Keratinocyte (primary cell): ENCODE results near the gene CABLES2. TPM values are rescaled to one million over a fixed set of nuclear protein-coding genes. Genes with fewer than 3 reads are reported as not detected.

Experiments used
- DNase-seq: peaks from one replicate; pipeline ENCODE4 v3.0.0-alpha.2; 2011; ENCODE audit warnings: low read depth, missing footprints, low spot score
- FAIRE-seq: peaks from 2 replicates; lab custom pipeline; 2011; peaks lifted over from hg19 to GRCh38; lab: Jason Lieb, UNC
- H2AFZ ChIP-seq: 2 replicates; pipeline ENCODE4 v1.6.0; 2012; ENCODE audit warnings: low read length, control low read depth, inconsistent platforms; ENCODE audit not compliant: control insufficient read depth
- H3K27ac ChIP-seq: 2 replicates; pipeline ENCODE4 v1.5.1; 2011; ENCODE audit warnings: low read length; ENCODE audit not compliant: control insufficient read depth, insufficient read depth
- H3K27me3 ChIP-seq: 3 replicates; pipeline ENCODE4 v1.6.0; 2011; ENCODE audit warnings: low read length; ENCODE audit not compliant: control insufficient read depth, insufficient read depth; ENCODE audit errors: extremely low read depth
- H3K36me3 ChIP-seq, 2 experiments: 2 replicates in 1 of 2; 3 replicates in 1 of 2; pipeline ENCODE4 v1.5.1; 2011; ENCODE audit warnings: low read length in 2 of 2, mild to moderate bottlenecking in 1 of 2; ENCODE audit not compliant: control insufficient read depth in 2 of 2, insufficient read depth in 2 of 2; ENCODE audit errors: extremely low read depth in 1 of 2
- H3K4me1 ChIP-seq: 3 replicates; pipeline ENCODE4 v1.5.1; 2011; ENCODE audit warnings: low read length; ENCODE audit not compliant: control insufficient read depth, insufficient read depth; ENCODE audit errors: extremely low read depth
- H3K4me2 ChIP-seq: 3 replicates; pipeline ENCODE4 v1.6.0; 2011; ENCODE audit warnings: low read depth, low read length; ENCODE audit not compliant: control insufficient read depth, insufficient read depth; ENCODE audit errors: extremely low read depth
- H3K4me3 ChIP-seq, 3 experiments: fragments of 200-600 bp in 1 of 3; sonication (generic) in 1 of 3; 2 replicates in 2 of 3; 3 replicates in 1 of 3; pipeline ENCODE4 v1.5.1; 2011 to 2016; ENCODE audit warnings: low read length in 3 of 3, mild to moderate bottlenecking in 3 of 3, control low read depth in 2 of 3, inconsistent platforms in 1 of 3, low read depth in 1 of 3, mixed read lengths in 1 of 3, mixed run types in 1 of 3, moderate library complexity in 1 of 3; ENCODE audit not compliant: control insufficient read depth in 2 of 3, insufficient read depth in 2 of 3; ENCODE audit errors: extremely low read depth in 1 of 3
- H3K79me2 ChIP-seq: 2 replicates; pipeline ENCODE4 v1.6.0; 2012; ENCODE audit warnings: low read length; ENCODE audit not compliant: control insufficient read depth, insufficient read depth
- H3K9ac ChIP-seq: 3 replicates; pipeline ENCODE4 v1.6.0; 2011; ENCODE audit warnings: low read length; ENCODE audit not compliant: control insufficient read depth, insufficient read depth; ENCODE audit errors: extremely low read depth
- H3K9me1 ChIP-seq: 3 replicates; pipeline ENCODE4 v1.6.0; 2011; ENCODE audit warnings: low read length; ENCODE audit not compliant: control insufficient read depth, insufficient read depth; ENCODE audit errors: extremely low read depth
- H3K9me3 ChIP-seq: 2 replicates; pipeline ENCODE4 v1.5.1; 2012; ENCODE audit warnings: low read depth, low read length; ENCODE audit not compliant: control insufficient read depth
- H4K20me1 ChIP-seq: 3 replicates; pipeline ENCODE4 v1.6.0; 2011; ENCODE audit warnings: low read length; ENCODE audit not compliant: control insufficient read depth, insufficient read depth; ENCODE audit errors: extremely low read depth
- CTCF ChIP-seq, 3 experiments: IDR thresholded peaks in 1 of 3; conservative IDR thresholded peaks in 1 of 3; optimal IDR thresholded peaks in 1 of 3; 2 replicates in 2 of 3; 3 replicates in 1 of 3; pipeline versions ENCODE3 to v1.5.1; 2011; ENCODE audit warnings: low read length in 3 of 3, mild to moderate bottlenecking in 3 of 3, moderate library complexity in 2 of 3, control low read depth in 1 of 3, inconsistent platforms in 1 of 3; ENCODE audit not compliant: insufficient read depth in 2 of 3; ENCODE audit errors: extremely low read depth in 1 of 3
- EZH2 ChIP-seq: IDR thresholded peaks from one replicate; pipeline ENCODE4 v1.6.1; 2012; ENCODE audit warnings: inconsistent platforms, mild to moderate bottlenecking, low read length, moderate library complexity
- dilution Hi-C: fragments of 300-500 bp; cut with MboI; formaldehyde crosslinking; loops from one replicate; pipeline ENCODE4 v1.7.0; 2020; ENCODE audit warnings: low sequenced_read_pairs; ENCODE audit not compliant: extremely low pct_ligation_motif_present
- polyA plus RNA-seq, 5 experiments: library from polyadenylated mRNA; depleted of rRNA in 3 of 5; stranded (reverse) in 3 of 5; stranded (forward) in 1 of 5; unstranded in 1 of 5; fragments of >200 nt; gene quantifications; 1 replicate in 1 of 5; 2 replicates in 3 of 5; 3 replicates in 1 of 5; pipeline versions ENCODE4 v1.2.1 to v1.2.3, GENCODE V29; 2011 to 2012; ENCODE audit warnings: missing spikeins in 2 of 5, low read depth in 1 of 5, low replicate concordance in 1 of 5

Gene CABLES2
- polyA plus RNA-seq, 1 donor (not counting 4 experiments of a cell fraction or from before 2014, with no cell fraction given): 2.2 TPM

- H4K20me1 ChIP-seq: no peaks in the 10 kb centered on the region
- no peak overlapping the region for H3K27ac ChIP-seq
- no peak overlapping the region for H3K4me3 ChIP-seq
- H3K27me3 ChIP-seq: peaks cover 29% of the 10 kb centered on the region
- dilution Hi-C loops: no loop called here
- no peak overlapping the region for H2AFZ ChIP-seq
- no peak for FAIRE-seq
- no peaks in the 10 kb centered on the region for H3K36me3 ChIP-seq
- no peaks in the 10 kb centered on the region for H3K9me3 ChIP-seq
- no peak overlapping the region for H3K9ac ChIP-seq
- no peak overlapping the region for H3K4me2 ChIP-seq
- no peaks in the 10 kb centered on the region for H3K4me1 ChIP-seq
- no peaks in the 10 kb centered on the region for H3K9me1 ChIP-seq
- no peak for TF ChIP-seq CTCF (optimal IDR thresholded peaks at IDR 0.05 in 1 of 3, IDR thresholded peaks at IDR 0.05 in 1 of 3, conservative IDR thresholded peaks at IDR 0.05 in 1 of 3; ENCODE audit: extremely low read depth in 1 of 3, insufficient read depth in 2 of 3, low read length in 3 of 3)
- TF ChIP-seq EZH2: no peak
- H3K79me2 ChIP-seq: no peaks in the 10 kb centered on the region
- DNase-seq: no peak
Observed at GRCh38 chr20:62421716-62421990, 14.6 kb upstream of the CABLES2 start.

- DNase-seq (no peak), FAIRE-seq (no peak)
- Histone ChIP-seq H2AFZ (no peak overlapping the region), H3K4me3 (no peak overlapping the region), H3K36me3 (no peaks in the 10 kb centered on the region), H3K4me2 (no peak overlapping the region), H3K4me1 (no peaks in the 10 kb centered on the region), H3K27ac (no peak overlapping the region), H3K79me2 (no peaks in the 10 kb centered on the region), H3K9me1 (no peaks in the 10 kb centered on the region), H4K20me1 (no peaks in the 10 kb centered on the region), H3K9me3 (no peaks in the 10 kb centered on the region), H3K27me3 (peaks cover 29% of the 10 kb centered on the region), H3K9ac (no peak overlapping the region)
- dilution Hi-C loops: no loop called here
- TF ChIP-seq CTCF (optimal IDR thresholded peaks at IDR 0.05 in 1 of 3, IDR thresholded peaks at IDR 0.05 in 1 of 3, conservative IDR thresholded peaks at IDR 0.05 in 1 of 3; ENCODE audit: extremely low read depth in 1 of 3, insufficient read depth in 2 of 3, low read length in 3 of 3) (no peak), EZH2 (no peak)
Observed at GRCh38 chr20:62420846-62421715, 14.0 kb upstream of the CABLES2 start.
